GM12864 (cell line): Measurements from ENCODE around the gene MYDGF.
"Not testable (repeated sequence)": the region's sequence is repeated elsewhere in the genome, so short reads cannot be mapped to it uniquely, and the experiment has no call there.

ENCODE experiments used
- DNase-seq: peaks from one replicate; pipeline ENCODE4 v3.0.0-alpha.2; 2011; ENCODE audit warnings: low read depth
- H3K4me3 ChIP-seq: 2 replicates; pipeline ENCODE4 v1.5.1; 2011; ENCODE audit warnings: mild to moderate bottlenecking, low read depth, low read length, control low read depth
- CTCF ChIP-seq: IDR thresholded peaks from 2 replicates; pipeline ENCODE4 v1.5.1; 2011; ENCODE audit warnings: low read depth, mild to moderate bottlenecking, moderate library complexity, low read length, control low read depth, inconsistent platforms; ENCODE audit errors: missing control alignments

Gene MYDGF

DNA sequence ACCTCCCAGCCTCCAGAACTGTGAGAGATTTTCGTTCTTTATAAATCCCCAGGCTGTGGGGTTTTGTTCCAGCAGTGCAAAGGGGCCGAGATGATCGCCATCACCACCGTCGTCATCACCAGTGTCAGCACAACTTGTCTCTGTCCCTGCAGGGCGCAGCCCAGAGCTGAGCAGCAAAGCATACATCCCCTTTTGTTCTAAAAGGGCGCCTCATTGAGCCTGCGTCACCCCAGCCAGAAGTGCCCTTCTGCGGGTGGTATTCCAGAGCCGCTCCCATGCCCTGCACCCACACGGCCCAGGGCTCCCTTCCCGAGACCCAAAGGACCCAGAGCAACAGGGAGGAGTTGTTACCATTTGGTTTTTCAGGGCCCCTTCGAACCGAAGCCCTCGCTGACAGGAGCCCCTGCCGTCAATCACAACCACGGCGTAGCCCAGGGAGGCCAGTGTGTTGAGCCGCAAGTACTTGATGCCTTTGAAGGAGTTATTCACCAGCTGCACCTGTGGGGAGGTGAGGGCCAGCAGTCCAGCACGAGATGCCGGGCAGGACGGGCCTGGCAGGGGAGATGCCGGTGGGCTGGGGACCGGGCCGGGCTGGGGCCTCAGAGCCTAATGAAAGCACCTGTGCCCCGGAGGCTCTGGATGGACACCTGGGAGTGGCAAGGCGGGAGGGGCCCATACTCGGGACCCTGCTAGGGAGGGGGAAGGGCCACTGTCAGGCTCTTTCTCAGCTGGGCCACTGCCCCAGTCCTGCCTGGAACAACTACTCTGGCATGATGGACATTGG is 14.4 kb upstream of the MYDGF start:
- no peak for DNase-seq
- H3K4me3 ChIP-seq, result no peak overlapping the region
- TF ChIP-seq CTCF, result no peak

- no peak for TF ChIP-seq CTCF
- DNase-seq, result no peak
- H3K4me3 ChIP-seq, result no peak overlapping the region
Measured at GRCh38 chr19:4682417-4683200, 12.5 kb upstream of the MYDGF start.

DNA sequence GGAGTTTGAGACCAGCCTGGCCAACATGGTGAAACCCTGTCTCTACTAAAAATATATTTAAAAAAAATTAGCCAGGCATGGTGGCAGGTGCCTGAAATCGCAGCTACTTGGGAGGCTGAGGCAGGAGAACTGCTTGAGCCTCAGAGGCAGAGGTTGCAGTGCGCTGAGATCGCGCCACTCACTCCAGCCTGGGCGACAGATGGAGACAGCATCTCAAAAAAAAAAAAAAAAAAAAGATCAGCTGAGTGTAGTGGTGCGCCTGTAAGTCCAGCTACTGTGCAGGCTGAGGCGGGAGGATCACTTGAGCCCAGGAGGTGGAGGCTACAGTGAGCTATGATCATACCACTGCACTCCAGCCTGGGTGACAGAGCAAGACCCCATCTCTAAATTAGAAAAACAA is 9.9 kb upstream of the MYDGF start:
- H3K4me3 ChIP-seq, DNase-seq: not testable (repeated sequence)

- no peak for TF ChIP-seq CTCF
- no peak for DNase-seq
- H3K4me3 ChIP-seq, result no peak overlapping the region
Measured at GRCh38 chr19:4678881-4679790, 9.0 kb upstream of the MYDGF start.

- no peak overlapping the region for H3K4me3 ChIP-seq
- no peak for DNase-seq
- peak; percentile 70 for TF ChIP-seq CTCF
Measured at GRCh38 chr19:4676955-4677731, 7.0 kb upstream of the MYDGF start.

DNA sequence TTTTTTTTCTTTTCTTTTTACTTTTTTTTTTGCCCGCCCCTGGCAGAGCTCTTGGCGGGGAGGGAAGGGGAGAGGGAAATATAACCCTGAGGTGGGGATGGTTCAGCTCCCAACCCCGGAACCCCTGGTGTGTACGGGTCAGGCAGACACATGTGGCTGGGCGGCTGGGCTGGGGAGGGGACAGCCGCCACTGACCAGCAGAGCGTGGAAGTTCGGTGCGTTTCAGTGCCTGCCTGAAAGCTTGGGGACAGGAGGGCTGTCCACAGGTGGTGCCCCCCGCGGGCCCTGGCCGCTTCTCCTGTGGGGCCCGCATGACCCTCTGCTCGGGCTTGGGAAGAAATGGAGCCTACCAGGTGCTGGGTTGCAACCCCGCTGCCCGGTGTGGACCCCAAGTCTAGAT is 5.2 kb upstream of the MYDGF start:
- no peak for TF ChIP-seq CTCF
- no peak for DNase-seq
- H3K4me3 ChIP-seq, result no peak overlapping the region

GRCh38 chr19:4673726-4674125 is 3.6 kb upstream of the MYDGF start:
- no peak for TF ChIP-seq CTCF
- H3K4me3 ChIP-seq, result no peak overlapping the region

More at GRCh38 chr19:4673726-4674125, 3.6 kb upstream of the MYDGF start:
- DNase-seq, result no peak
